IMR-90 (cell line): ENCODE results near the gene AKIRIN1. TPM values are rescaled to one million over a fixed set of nuclear protein-coding genes. Genes with fewer than 3 reads are reported as not detected.
A peak's percentile ranks its signal among the peaks of the same experiment; 100 is the strongest.

ENCODE experiments used
- ATAC-seq: fragments of 200-7000 bp; cut with Tn5 transposase; 2 replicates; pipeline ENCODE4 v1.9.1; 2020; ENCODE audit warnings: low read depth, mild to moderate bottlenecking, moderate library complexity
- BruUV-seq: library from RNA; stranded (reverse); fragments of 400-500 nt; replicated peaks from 2 replicates; lab custom pipeline; 2021; lab: Mats Ljungman, UMichigan
- CTCF ChIA-PET: fragments of 300-600 bp; formaldehyde crosslinking; extraction: SDS; loops from one replicate; lab custom pipeline; 2021; ENCODE audit warnings: antibody characterized with exemption; lab: Yijun Ruan, JAX
- POLR2A ChIA-PET: fragments of 300-600 bp; sonication (Branson Sonifier 250); formaldehyde crosslinking; loops from one replicate; lab custom pipeline; 2022; ENCODE audit warnings: antibody characterized with exemption; ENCODE audit not compliant: unreplicated experiment; lab: Charles Lee
- DNase-seq: peaks from one replicate; pipeline ENCODE4 v3.0.0; 2013
- H2AFZ ChIP-seq: replicated peaks from 2 replicates; pipeline ENCODE3; 2013; ENCODE audit warnings: low read length, mild to moderate bottlenecking; ENCODE audit not compliant: poor library complexity
- H2AK5ac ChIP-seq: 2 replicates; pipeline ENCODE4 v1.6.1; 2013; ENCODE audit warnings: low read depth, low read length, inconsistent platforms
- H2AK9ac ChIP-seq: replicated peaks from 2 replicates; pipeline ENCODE3; 2013; ENCODE audit warnings: mild to moderate bottlenecking, low read depth, low read length, moderate library complexity; ENCODE audit not compliant: poor library complexity
- H2BK120ac ChIP-seq: 2 replicates; pipeline ENCODE4 v1.6.1; 2013; ENCODE audit warnings: low read depth, low read length, inconsistent platforms
- H2BK15ac ChIP-seq: 3 replicates; pipeline ENCODE4 v1.6.1; 2013; ENCODE audit warnings: low read depth, low read length, inconsistent platforms
- H2BK20ac ChIP-seq: 2 replicates; pipeline ENCODE4 v1.6.1; 2013; ENCODE audit warnings: low read depth, mild to moderate bottlenecking, inconsistent platforms, low read length, moderate library complexity
- H2BK5ac ChIP-seq: 2 replicates; pipeline ENCODE4 v1.6.1; 2013; ENCODE audit warnings: mild to moderate bottlenecking, low read depth, low read length, inconsistent platforms; ENCODE audit not compliant: poor library complexity, severe bottlenecking
- H3K14ac ChIP-seq: replicated peaks from 2 replicates; pipeline ENCODE4 v1.6.1; 2013; ENCODE audit warnings: low read depth, low read length, inconsistent platforms
- H3K18ac ChIP-seq: 2 replicates; pipeline ENCODE4 v1.6.1; 2013; ENCODE audit warnings: low read depth, low read length, control low read depth
- H3K23ac ChIP-seq: 2 replicates; pipeline ENCODE4 v1.6.1; 2013; ENCODE audit warnings: low read depth, low read length, inconsistent platforms
- H3K27ac ChIP-seq: 2 replicates; pipeline ENCODE4 v1.5.1; 2013; ENCODE audit warnings: mild to moderate bottlenecking, control low read depth, low read length; ENCODE audit not compliant: insufficient read depth
- H3K27me3 ChIP-seq: 2 replicates; pipeline ENCODE4 v1.6.1; 2013; ENCODE audit warnings: low read length; ENCODE audit not compliant: control insufficient read depth, insufficient read depth
- H3K36me3 ChIP-seq: 2 replicates; pipeline ENCODE4 v1.6.1; 2013; ENCODE audit warnings: low read length, mixed read lengths; ENCODE audit not compliant: control insufficient read depth, insufficient read depth
- H3K4ac ChIP-seq: 2 replicates; pipeline ENCODE4 v1.6.1; 2013; ENCODE audit warnings: low read depth, low read length, inconsistent platforms
- H3K4me1 ChIP-seq: 2 replicates; pipeline ENCODE4 v1.6.1; 2013; ENCODE audit warnings: low read length, mixed read lengths; ENCODE audit not compliant: control insufficient read depth, insufficient read depth
- H3K4me2 ChIP-seq: 2 replicates; pipeline ENCODE4 v1.6.1; 2013; ENCODE audit warnings: low read depth, mild to moderate bottlenecking, control low read depth, low read length, moderate library complexity
- H3K4me3 ChIP-seq: 2 replicates; pipeline ENCODE4 v1.5.1; 2013; ENCODE audit warnings: low read depth, mild to moderate bottlenecking, control low read depth, low read length, moderate library complexity; ENCODE audit not compliant: insufficient read depth
- H3K56ac ChIP-seq: 2 replicates; pipeline ENCODE4 v1.6.1; 2013; ENCODE audit warnings: low read length, inconsistent platforms; ENCODE audit not compliant: insufficient read depth; ENCODE audit errors: extremely low read depth
- H3K79me1 ChIP-seq, 2 experiments: 2 replicates each; pipeline ENCODE4 v1.6.1; 2013; ENCODE audit warnings: low read length in 2 of 2, inconsistent platforms in 1 of 2, low read depth in 1 of 2
- H3K9ac ChIP-seq: 2 replicates; pipeline ENCODE4 v1.6.1; 2013; ENCODE audit warnings: low read depth, low read length, control low read depth
- H3K9me1 ChIP-seq: 2 replicates; pipeline ENCODE4 v1.6.1; 2013; ENCODE audit warnings: low read length, inconsistent platforms; ENCODE audit not compliant: insufficient read depth
- H3K9me3 ChIP-seq: 2 replicates; pipeline ENCODE4 v1.6.1; 2013; ENCODE audit warnings: low read length; ENCODE audit not compliant: control insufficient read depth, insufficient read depth
- H4K20me1 ChIP-seq: 2 replicates; pipeline ENCODE4 v1.6.1; 2013; ENCODE audit warnings: low read length, inconsistent platforms; ENCODE audit not compliant: insufficient read depth
- H4K5ac ChIP-seq: 2 replicates; pipeline ENCODE4 v1.6.1; 2013; ENCODE audit warnings: mild to moderate bottlenecking, low read depth, low read length, control low read depth
- H4K8ac ChIP-seq, 2 experiments: 2 replicates each; pipeline ENCODE4 v1.6.1; 2013; ENCODE audit warnings: low read depth in 2 of 2, low read length in 2 of 2, control low read depth in 1 of 2, inconsistent platforms in 1 of 2
- H4K91ac ChIP-seq: 2 replicates; pipeline ENCODE4 v1.6.1; 2013; ENCODE audit warnings: low read depth, low read length, inconsistent platforms; ENCODE audit not compliant: insufficient read depth
- BHLHE40 ChIP-seq: fragments of 150-350 bp; IDR thresholded peaks from 2 replicates; pipeline ENCODE4 v1.6.1; 2016; ENCODE audit warnings: mild to moderate bottlenecking, low read depth, low read length
- CEBPB ChIP-seq: IDR thresholded peaks from 2 replicates; pipeline ENCODE4 v1.6.1; 2012; ENCODE audit warnings: low read depth, low read length, improper control_type of control experiment
- CHD1 ChIP-seq: IDR thresholded peaks from 2 replicates; pipeline ENCODE4 v1.6.1; 2012; ENCODE audit warnings: low read depth, low read length, improper control_type of control experiment
- CTCF ChIP-seq: conservative IDR thresholded peaks from 2 replicates; pipeline ENCODE4 v1.5.1; 2012; ENCODE audit warnings: mild to moderate bottlenecking, low read depth, low read length, improper control_type of control experiment
- ELK1 ChIP-seq: fragments of 150-350 bp; IDR thresholded peaks from 2 replicates; pipeline ENCODE4 v1.6.1; 2016; ENCODE audit warnings: low read depth, mild to moderate bottlenecking, low read length, moderate library complexity, borderline replicate concordance
- MAFK ChIP-seq: IDR thresholded peaks from 2 replicates; pipeline ENCODE4 v1.6.1; 2012; ENCODE audit warnings: low read depth, low read length, improper control_type of control experiment
- MXI1 ChIP-seq: IDR thresholded peaks from 2 replicates; pipeline ENCODE4 v1.6.1; 2012; ENCODE audit warnings: low read depth, mild to moderate bottlenecking, low read length, moderate library complexity, borderline replicate concordance
- NFE2L2 ChIP-seq: fragments of 150-350 bp; IDR thresholded peaks from 2 replicates; pipeline ENCODE4 v1.6.1; 2016; ENCODE audit warnings: low read depth, mild to moderate bottlenecking, low read length
- POLR2A ChIP-seq: IDR thresholded peaks from 2 replicates; pipeline ENCODE4 v1.6.1; 2012; ENCODE audit warnings: mild to moderate bottlenecking, low read depth, low read length
- RAD21 ChIP-seq: IDR thresholded peaks from 2 replicates; pipeline ENCODE4 v1.6.1; 2012; ENCODE audit warnings: low read length, improper control_type of control experiment
- RCOR1 ChIP-seq: IDR thresholded peaks from 2 replicates; pipeline ENCODE4 v1.6.1; 2012; ENCODE audit warnings: mild to moderate bottlenecking, low read length, improper control_type of control experiment; ENCODE audit not compliant: insufficient replicate concordance
- RFX5 ChIP-seq: IDR thresholded peaks from 2 replicates; pipeline ENCODE4 v1.8.0; 2012; ENCODE audit warnings: low read depth, mild to moderate bottlenecking, low read length, moderate library complexity
- WGBS, 2 experiments: methylation state at CpG; one replicate each; pipeline versions ENCODE4 v1.1.5 to v1.1.7; 2013; ENCODE audit warnings: missing lambda C conversion rate in 2 of 2; ENCODE audit not compliant: insufficient read length in 1 of 2; ENCODE audit errors: extremely low coverage in 2 of 2; 5-methylcytosine and 5-hydroxymethylcytosine counted together
- dilution Hi-C: fragments of 300-500 bp; cut with HindIII; formaldehyde crosslinking; loops from one replicate; pipeline ENCODE4 v1.14.3; 2018; ENCODE audit warnings: low sequenced_read_pairs; ENCODE audit not compliant: unreplicated experiment
- in situ Hi-C: fragments of 300-500 bp; cut with MboI; formaldehyde crosslinking; loops from 3 replicates; pipeline ENCODE4 v1.14.3; 2019; ENCODE audit warnings: low sequenced_read_pairs, inconsistent platforms, mixed read lengths
- intact Hi-C: fragments of 100-400 bp; cut with micrococcal nuclease; formaldehyde crosslinking; loops from 2 replicates; pipeline ENCODE4 v1.10.0; 2022
- polyA plus RNA-seq, 3 experiments: library from polyadenylated mRNA; depleted of rRNA; stranded (reverse); fragments of >200 nt; gene quantifications; 2 replicates each; pipeline ENCODE4 v1.2.3, GENCODE V29; 2012; ENCODE audit warnings: low replicate concordance in 1 of 3
- total RNA-seq: library from RNA; depleted of rRNA; stranded (reverse); fragments of >200 nt; gene quantifications from 2 replicates; pipeline ENCODE4 v1.2.3, GENCODE V29; 2012

The AKIRIN1 gene
- total and polyA plus RNA-seq, 2 of the 4 experiments (the other 2 are of a cell fraction): 42.5 to 44.2 TPM

- TF ChIP-seq BHLHE40 (peak; percentile 19; the same call in 1 of the 2 replicates), RFX5 (0 out of 2 replicates have a peak, but pooled peaks have one; percentile 52)
Observed at GRCh38 chr1:39047374-39048229, 56.5 kb downstream of the AKIRIN1 start (continued).

- Histone ChIP-seq H4K8ac (no peak overlapping the region), H2AK5ac (no peak overlapping the region), H2BK20ac (no peak overlapping the region), H2AFZ (no peak overlapping the region), H3K4me3 (no peak overlapping the region), H3K4me1 (no peaks in the 10 kb centered on the region; the same call in 1 of the 2 replicates), H3K23ac (no peak overlapping the region), H4K20me1 (no peaks in the 10 kb centered on the region), H3K18ac (no peak overlapping the region), H3K4me2 (no peak overlapping the region), H3K36me3 (peaks cover 11% of the 10 kb centered on the region; the same call in 1 of the 2 replicates), H3K4ac (no peak overlapping the region), H2AK9ac (no peak overlapping the region), H3K79me1 (no peaks in the 10 kb centered on the region), H2BK15ac (no peak overlapping the region), H3K9me1 (peaks cover 12% of the 10 kb centered on the region), H3K27me3 (no peaks in the 10 kb centered on the region), H3K56ac (no peak overlapping the region), H3K9ac (no peak overlapping the region), H2BK5ac (no peak overlapping the region), H2BK120ac (no peak overlapping the region), H4K5ac (no peak overlapping the region), H3K27ac (no peak overlapping the region), H3K9me3 (no peaks in the 10 kb centered on the region), H3K14ac (no peak overlapping the region), H4K91ac (no peak overlapping the region)
- DNase-seq: no peak
- ChIA-PET POLR2A (interaction anchor here (0.5 to 0.6 kb wide), 2 partner anchors 209 to 1189 kb away, joined by 3 to 5 read pairs; no protein-coding TSS in a partner anchor), CTCF (no interaction called here)
- no peak for ATAC-seq
- no TSS peak for BruUV-seq
- intact Hi-C loops: no loop called here
- in situ Hi-C loops: no loop called here
- WGBS, 2 experiments: 100% methylated on average over 1 of the region's 7 CpGs; no CpG with 5 or more reads in 1 of the 2 experiments
- TF ChIP-seq MAFK (no peak), POLR2A (no peak), ELK1 (no peak), RAD21 (no peak), RCOR1 (no peak), CHD1 (no peak), NFE2L2 (no peak), CEBPB (no peak), CTCF (no peak), RFX5 (no peak), BHLHE40 (no peak), MXI1 (no peak)
- dilution Hi-C loops: no loop called here
Observed at GRCh38 chr1:39048745-39049370, 57.8 kb downstream of the AKIRIN1 start.
